ENCODE measurements around the gene THBS3. TPM values are rescaled to one million over a fixed set of nuclear protein-coding genes. Genes with fewer than 3 reads are reported as not detected.

The THBS3 gene
- total and polyA plus RNA-seq, 9 of the 15 experiments (the other 6 are each of a cell fraction or from before 2014, with no cell fraction given): 0.59 to 8.3 (median 3.2) TPM

GRCh38 chr1:155250633-155251449, 43.1 kb upstream of the THBS3 start (continued):
- TF ChIP-seq JUND (IDR thresholded peaks at IDR 0.05; ENCODE audit: borderline replicate concordance, low read depth, low read length) (peak; percentile 68; the same call in 1 of the 2 replicates), JUND (tag; IDR thresholded peaks at IDR 0.05; ENCODE audit: borderline replicate concordance, low read depth, low read length) (peak; percentile 46; the same call in 1 of the 3 replicates), DACH1 (IDR thresholded peaks at IDR 0.05; ENCODE audit: partially characterized antibody) (peak; percentile 17), BHLHE40 (IDR thresholded peaks at IDR 0.05; ENCODE audit: low read length) (peak; percentile 44), FIP1L1 (IDR thresholded peaks at IDR 0.05; ENCODE audit: low read depth, low read length, poor library complexity, severe bottlenecking) (peak; percentile 70), GABPB1 (CRISPR knock-in tag; IDR thresholded peaks at IDR 0.05) (peak; percentile 64; the same call in 1 of the 2 replicates), PHF20 (IDR thresholded peaks at IDR 0.05; ENCODE audit: partially characterized antibody) (peak; percentile 23), JUN (IDR thresholded peaks at IDR 0.05; ENCODE audit: borderline replicate concordance, low read depth, low read length) (peak; percentile 47; the same call in 1 of the 2 replicates), JUN (CRISPR knock-in tag; IDR thresholded peaks at IDR 0.05; ENCODE audit: borderline replicate concordance) (no peak), RBM15 (IDR thresholded peaks at IDR 0.05; ENCODE audit: insufficient read depth, low read length) (no peak), NEUROD1 (IDR thresholded peaks at IDR 0.05; ENCODE audit: borderline replicate concordance, low read depth, low read length, partially characterized antibody) (peak; percentile 49), MYC (IDR thresholded peaks at IDR 0.05; ENCODE audit: low read depth, low read length) (peak; percentile 64; the same call in 1 of the 2 replicates), MYC (CRISPR knock-in tag; IDR thresholded peaks at IDR 0.05; ENCODE audit: borderline replicate concordance, low read depth) (no peak), TSC22D4 (tag; IDR thresholded peaks at IDR 0.05) (no peak), ZNF24 (IDR thresholded peaks at IDR 0.05) (peak; percentile 64; the same call in 1 of the 2 replicates), RAD51 (IDR thresholded peaks at IDR 0.05; ENCODE audit: borderline replicate concordance, low read depth) (0 out of 2 replicates have a peak, but pooled peaks have one; percentile 15), L3MBTL2 (IDR thresholded peaks at IDR 0.05) (peak; percentile 36; the same call in 1 of the 2 replicates), ZBTB7A (IDR thresholded peaks at IDR 0.05; ENCODE audit: borderline replicate concordance, control insufficient read depth, low read depth, low read length) (peak; percentile 95), RAD21 (CRISPR knock-in tag; conservative IDR thresholded peaks at IDR 0.05 in 1 of 2, IDR thresholded peaks at IDR 0.05 in 1 of 2) (peak; percentile 93 to 97)
- TF ChIP-seq, protein P1, sequence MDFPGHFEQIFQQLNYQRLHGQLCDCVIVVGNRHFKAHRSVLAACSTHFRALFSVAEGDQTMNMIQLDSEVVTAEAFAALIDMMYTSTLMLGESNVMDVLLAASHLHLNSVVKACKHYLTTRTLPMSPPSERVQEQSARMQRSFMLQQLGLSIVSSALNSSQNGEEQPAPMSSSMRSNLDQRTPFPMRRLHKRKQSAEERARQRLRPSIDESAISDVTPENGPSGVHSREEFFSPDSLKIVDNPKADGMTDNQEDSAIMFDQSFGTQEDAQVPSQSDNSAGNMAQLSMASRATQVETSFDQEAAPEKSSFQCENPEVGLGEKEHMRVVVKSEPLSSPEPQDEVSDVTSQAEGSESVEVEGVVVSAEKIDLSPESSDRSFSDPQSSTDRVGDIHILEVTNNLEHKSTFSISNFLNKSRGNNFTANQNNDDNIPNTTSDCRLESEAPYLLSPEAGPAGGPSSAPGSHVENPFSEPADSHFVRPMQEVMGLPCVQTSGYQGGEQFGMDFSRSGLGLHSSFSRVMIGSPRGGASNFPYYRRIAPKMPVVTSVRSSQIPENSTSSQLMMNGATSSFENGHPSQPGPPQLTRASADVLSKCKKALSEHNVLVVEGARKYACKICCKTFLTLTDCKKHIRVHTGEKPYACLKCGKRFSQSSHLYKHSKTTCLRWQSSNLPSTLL (IDR thresholded peaks at IDR 0.05): no peak
- TF ChIP-seq, protein P2, sequence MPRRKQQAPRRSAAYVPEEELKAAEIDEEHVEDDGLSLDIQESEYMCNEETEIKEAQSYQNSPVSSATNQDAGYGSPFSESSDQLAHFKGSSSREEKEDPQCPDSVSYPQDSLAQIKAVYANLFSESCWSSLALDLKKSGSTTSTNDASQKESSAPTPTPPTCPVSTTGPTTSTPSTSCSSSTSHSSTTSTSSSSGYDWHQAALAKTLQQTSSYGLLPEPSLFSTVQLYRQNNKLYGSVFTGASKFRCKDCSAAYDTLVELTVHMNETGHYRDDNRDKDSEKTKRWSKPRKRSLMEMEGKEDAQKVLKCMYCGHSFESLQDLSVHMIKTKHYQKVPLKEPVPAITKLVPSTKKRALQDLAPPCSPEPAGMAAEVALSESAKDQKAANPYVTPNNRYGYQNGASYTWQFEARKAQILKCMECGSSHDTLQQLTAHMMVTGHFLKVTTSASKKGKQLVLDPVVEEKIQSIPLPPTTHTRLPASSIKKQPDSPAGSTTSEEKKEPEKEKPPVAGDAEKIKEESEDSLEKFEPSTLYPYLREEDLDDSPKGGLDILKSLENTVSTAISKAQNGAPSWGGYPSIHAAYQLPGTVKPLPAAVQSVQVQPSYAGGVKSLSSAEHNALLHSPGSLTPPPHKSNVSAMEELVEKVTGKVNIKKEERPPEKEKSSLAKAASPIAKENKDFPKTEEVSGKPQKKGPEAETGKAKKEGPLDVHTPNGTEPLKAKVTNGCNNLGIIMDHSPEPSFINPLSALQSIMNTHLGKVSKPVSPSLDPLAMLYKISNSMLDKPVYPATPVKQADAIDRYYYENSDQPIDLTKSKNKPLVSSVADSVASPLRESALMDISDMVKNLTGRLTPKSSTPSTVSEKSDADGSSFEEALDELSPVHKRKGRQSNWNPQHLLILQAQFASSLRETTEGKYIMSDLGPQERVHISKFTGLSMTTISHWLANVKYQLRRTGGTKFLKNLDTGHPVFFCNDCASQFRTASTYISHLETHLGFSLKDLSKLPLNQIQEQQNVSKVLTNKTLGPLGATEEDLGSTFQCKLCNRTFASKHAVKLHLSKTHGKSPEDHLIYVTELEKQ (CRISPR knock-in tag; IDR thresholded peaks at IDR 0.05): no peak
